Measurements from ENCODE around the gene SMKR1. TPM values are rescaled to one million over a fixed set of nuclear protein-coding genes. Genes with fewer than 3 reads are reported as not detected.

Gene SMKR1
- total RNA-seq, 1 experiment from 2014 or later: 1.4 TPM

GRCh38 chr7:129557686-129558481 lies 55.6 kb downstream of the SMKR1 start:
- TF ChIP-seq CTCF (IDR thresholded peaks at IDR 0.05) (no peak), REST (IDR thresholded peaks at IDR 0.05; ENCODE audit: insufficient read depth in 1 of 2, low read depth in 2 of 2, low read length in 1 of 2) (no peak), TCF7L2 (IDR thresholded peaks at IDR 0.05; ENCODE audit: low read depth, low read length) (no peak), SIN3A (IDR thresholded peaks at IDR 0.05; ENCODE audit: borderline replicate concordance, insufficient read depth, low read depth, low read length) (no peak), POLR2AphosphoS5 (IDR thresholded peaks at IDR 0.05; ENCODE audit: low read depth, low read length) (no peak)
- H3K4me1 ChIP-seq (ENCODE audit: control insufficient read depth, insufficient read depth, low read length): no peaks in the 10 kb centered on the region
- H3K36me3 ChIP-seq (ENCODE audit: control insufficient read depth, insufficient read depth, low read length): no peaks in the 10 kb centered on the region
- H3K4me3 ChIP-seq (ENCODE audit: low read depth in 2 of 2, low read length in 2 of 2): no peak overlapping the region
- intact Hi-C loops (cut with micrococcal nuclease; ENCODE audit: unreplicated experiment) (no loop called here), in situ Hi-C loops (cut with HindIII; ENCODE audit: low pct_unique_long_range_greater_than_20kb, low sequenced_read_pairs) (no loop called here)
- BruUV-seq (replicated peaks): no TSS peak
- ChIA-PET CTCF (interaction anchor here (0.6 kb wide), 1 partner anchor 56 kb away, joined by 5 read pairs; no protein-coding TSS in a partner anchor), POLR2A (no interaction called here)
- ATAC-seq: no peak
- H3K9me3 ChIP-seq (ENCODE audit: control insufficient read depth, insufficient read depth, low read depth, low read length): no peaks in the 10 kb centered on the region
- DNase-seq (ENCODE audit: low read depth, low spot score): no peak
- no peaks in the 10 kb centered on the region for H3K27me3 ChIP-seq (ENCODE audit: control insufficient read depth, insufficient read depth, low read length)
- H3K27ac ChIP-seq (ENCODE audit: low read length): no peak overlapping the region

DNA sequence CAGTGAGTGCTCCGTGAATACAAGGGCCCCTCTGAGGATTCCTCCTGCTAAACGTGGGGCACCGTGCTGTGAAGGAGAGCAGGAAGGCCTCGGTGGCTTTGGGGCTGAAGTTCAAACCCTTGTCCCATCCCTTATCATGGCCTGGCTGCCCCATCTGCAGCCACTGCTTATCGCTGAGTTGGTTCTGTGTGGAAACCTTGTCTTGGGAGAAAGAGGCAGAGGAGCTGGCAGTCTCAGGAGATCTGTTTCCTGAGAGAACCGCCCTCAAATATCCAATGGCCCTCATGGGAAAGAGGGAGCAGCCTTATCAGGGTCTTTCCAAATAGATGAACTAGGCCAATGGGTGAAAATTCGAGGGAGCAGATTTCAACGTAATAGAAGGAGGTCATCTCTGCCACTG lies 57.2 kb downstream of the SMKR1 start:
- H3K27ac ChIP-seq (ENCODE audit: low read length): no peak overlapping the region
- H3K4me1 ChIP-seq (ENCODE audit: control insufficient read depth, insufficient read depth, low read length): no peaks in the 10 kb centered on the region
- no peaks in the 10 kb centered on the region for H3K9me3 ChIP-seq (ENCODE audit: control insufficient read depth, insufficient read depth, low read depth, low read length)
- H3K27me3 ChIP-seq (ENCODE audit: control insufficient read depth, insufficient read depth, low read length): no peaks in the 10 kb centered on the region; the same call in 1 of the 2 replicates
- in situ Hi-C loops (cut with HindIII; ENCODE audit: low pct_unique_long_range_greater_than_20kb, low sequenced_read_pairs): no loop called here
- POLR2A ChIA-PET: no interaction called here
- ATAC-seq (no peak), DNase-seq (ENCODE audit: low read depth, low spot score) (no peak)
- no peak for TF ChIP-seq SIN3A (IDR thresholded peaks at IDR 0.05; ENCODE audit: borderline replicate concordance, insufficient read depth, low read depth, low read length)
- no peak for TF ChIP-seq CTCF (IDR thresholded peaks at IDR 0.05)
- TF ChIP-seq REST (IDR thresholded peaks at IDR 0.05; ENCODE audit: insufficient read depth in 1 of 2, low read depth in 2 of 2, low read length in 1 of 2): no peak
- no peak for TF ChIP-seq TCF7L2 (IDR thresholded peaks at IDR 0.05; ENCODE audit: low read depth, low read length)
- TF ChIP-seq POLR2AphosphoS5 (IDR thresholded peaks at IDR 0.05; ENCODE audit: low read depth, low read length): no peak
- no TSS peak for BruUV-seq (replicated peaks)
- intact Hi-C loops (cut with micrococcal nuclease; ENCODE audit: unreplicated experiment): no loop called here
- H3K4me3 ChIP-seq (ENCODE audit: low read depth in 2 of 2, low read length in 2 of 2): no peak overlapping the region
- CTCF ChIA-PET: interaction anchor here (0.7 kb wide), 1 partner anchor 78 kb away, joined by 10 read pairs; no protein-coding TSS in a partner anchor
- no peaks in the 10 kb centered on the region for H3K36me3 ChIP-seq (ENCODE audit: control insufficient read depth, insufficient read depth, low read length)

Data from Panc1 (cell line).